GM13976 (cell line): Measurements from ENCODE around the gene FGFRL1.
"Not testable (repeated sequence)": the region's sequence is repeated elsewhere in the genome, so short reads cannot be mapped to it uniquely, and the experiment has no call there.

Experiments
- DNase-seq: peaks from one replicate; pipeline ENCODE4 v3.0.0; 2012; ENCODE audit warnings: low spot score
- CTCF ChIP-seq: IDR thresholded peaks from 2 replicates; pipeline ENCODE4 v1.5.1; 2012; ENCODE audit warnings: borderline replicate concordance, mild to moderate bottlenecking; ENCODE audit not compliant: insufficient read depth; ENCODE audit errors: extremely low read depth, missing control alignments, control extremely low read depth
- in situ Hi-C: fragments of 300-500 bp; cut with MboI; formaldehyde crosslinking; loops from one replicate; pipeline ENCODE4 v1.12.0; 2022; ENCODE audit warnings: low sequenced_read_pairs, mixed read lengths, inconsistent platforms; ENCODE audit not compliant: unreplicated experiment

FGFRL1 gene

GRCh38 chr4:996997-997374, 14.4 kb upstream of the FGFRL1 start:
- no peak for TF ChIP-seq CTCF
- in situ Hi-C loops, result no loop called here
- no peak for DNase-seq

GRCh38 chr4:997375-998071, 13.9 kb upstream of the FGFRL1 start:
- no peak for DNase-seq
- TF ChIP-seq CTCF, result no peak
- in situ Hi-C loops, result no loop called here

GRCh38 chr4:998096-998691, 13.2 kb upstream of the FGFRL1 start:
- no peak for DNase-seq
- in situ Hi-C loops, result no loop called here
- no peak for TF ChIP-seq CTCF

GRCh38 chr4:999240-999863, 12.1 kb upstream of the FGFRL1 start:
- DNase-seq, in situ Hi-C loops: not testable (repeated sequence)

- no peak for TF ChIP-seq CTCF
- DNase-seq, result no peak
- in situ Hi-C loops, result no loop called here
These were observed 11.5 kb upstream of the FGFRL1 start for GRCh38 chr4:999882-1000425.

- in situ Hi-C loops, result no loop called here
- TF ChIP-seq CTCF, result no peak
- no peak for DNase-seq
These were observed 10.7 kb upstream of the FGFRL1 start for GRCh38 chr4:1000686-1001260.

GRCh38 chr4:1001561-1002130, 9.8 kb upstream of the FGFRL1 start:
- no peak for TF ChIP-seq CTCF
- in situ Hi-C loops, result no loop called here
- no peak for DNase-seq
